ENCODE data around the gene ATP6V1G2.

ATP6V1G2 gene

GRCh38 chr6:31575335-31575901, 29.0 kb upstream of the ATP6V1G2 start, which contains the start of gene TNF:
Gene TNF, plus strand, starts transcription at chr6:31575565. Its CDS starts 177 bp downstream, at chr6:31575742.
- no peak for DNase-seq

- no peak for DNase-seq
Measured at GRCh38 chr6:31574106-31575061, 28.0 kb upstream of the ATP6V1G2 start.

GRCh38 chr6:31573239-31574105, 27.1 kb upstream of the ATP6V1G2 start:
- no peak for DNase-seq

- DNase-seq, result no peak
Measured at GRCh38 chr6:31572041-31572911, 25.9 kb upstream of the ATP6V1G2 start, which contains the start of gene LTA. Gene LTA, plus strand, starts transcription at chr6:31572289. Its CDS starts 454 bp downstream, at chr6:31572743.

GRCh38 chr6:31569861-31570536, 23.6 kb upstream of the ATP6V1G2 start:
- no peak for DNase-seq

- no peak for DNase-seq
Measured at GRCh38 chr6:31568537-31568961, 22.1 kb upstream of the ATP6V1G2 start.

- no peak for DNase-seq
Measured at GRCh38 chr6:31567531-31568370, 21.3 kb upstream of the ATP6V1G2 start.

GRCh38 chr6:31560697-31561058, 14.3 kb upstream of the ATP6V1G2 start:
- DNase-seq, result no peak

- DNase-seq, result peak; percentile 88
Measured at GRCh38 chr6:31559958-31560696, 13.7 kb upstream of the ATP6V1G2 start.

- no peak for DNase-seq
Measured at GRCh38 chr6:31559606-31559957, 13.2 kb upstream of the ATP6V1G2 start.

- DNase-seq, result peak; percentile 91
Measured at GRCh38 chr6:31558631-31559500, 12.5 kb upstream of the ATP6V1G2 start.

GRCh38 chr6:31558318-31558625, 11.9 kb upstream of the ATP6V1G2 start:
- DNase-seq, result no peak

GRCh38 chr6:31557443-31558317, 11.3 kb upstream of the ATP6V1G2 start:
- DNase-seq, result no peak

GRCh38 chr6:31556307-31556706, 9.9 kb upstream of the ATP6V1G2 start:
- DNase-seq, result no peak

GRCh38 chr6:31551371-31551770, 5.0 kb upstream of the ATP6V1G2 start:
- peak; percentile 83 for DNase-seq

- DNase-seq, result no peak
Measured at GRCh38 chr6:31548544-31548873, 2.1 kb upstream of the ATP6V1G2 start.

GRCh38 chr6:31547727-31548543, 1.5 kb upstream of the ATP6V1G2 start:
- DNase-seq, result no peak
